Kidney (tissue), 14 donors: ENCODE results near the gene NLRC5. TPM values are rescaled to one million over a fixed set of nuclear protein-coding genes. Genes with fewer than 3 reads are reported as not detected.

ENCODE experiments used
- DNase-seq, 5 donors: peaks; one replicate each; pipeline ENCODE4 v3.0.0-alpha.2; 2013 to 2020
- FAIRE-seq: peaks from 2 replicates; lab custom pipeline; 2012; peaks lifted over from hg19 to GRCh38; lab: Jason Lieb, UNC
- H3K27ac ChIP-seq, 2 donors: one replicate each; pipeline ENCODE4 v1.7.0; 2013; ENCODE audit warnings: low read depth in 2 of 2, low read length in 2 of 2, inconsistent platforms in 1 of 2
- H3K27me3 ChIP-seq: one replicate; pipeline ENCODE4 v1.7.1; 2013; ENCODE audit warnings: low read length, inconsistent platforms; ENCODE audit not compliant: control insufficient read depth, insufficient read depth
- H3K36me3 ChIP-seq, 3 donors: one replicate each; pipeline versions ENCODE4 v1.7.0 to v1.7.1; 2013; ENCODE audit warnings: low read length in 3 of 3, control low read depth in 1 of 3, inconsistent platforms in 1 of 3; ENCODE audit not compliant: insufficient read depth in 3 of 3, control insufficient read depth in 2 of 3
- H3K4me1 ChIP-seq, 3 donors: one replicate each; pipeline versions ENCODE4 v1.7.0 to v1.7.1; 2013; ENCODE audit warnings: low read length in 3 of 3, inconsistent platforms in 1 of 3, low read depth in 1 of 3; ENCODE audit not compliant: control insufficient read depth in 2 of 3, insufficient read depth in 2 of 3
- H3K4me3 ChIP-seq, 3 donors: one replicate each; pipeline versions ENCODE4 v1.7.0 to v1.8.1; 2013; ENCODE audit warnings: low read length in 3 of 3, control low read depth in 1 of 3, inconsistent platforms in 1 of 3
- H3K9ac ChIP-seq, 3 donors: one replicate each; pipeline versions ENCODE4 v1.7.0 to v1.7.1; 2013; ENCODE audit warnings: low read length in 3 of 3, control low read depth in 1 of 3, inconsistent platforms in 1 of 3
- H3K9me3 ChIP-seq, 3 donors: one replicate each; pipeline versions ENCODE4 v1.7.0 to v1.7.1; 2013; ENCODE audit warnings: low read length in 3 of 3, control low read depth in 1 of 3, inconsistent platforms in 1 of 3; ENCODE audit not compliant: control insufficient read depth in 2 of 3, insufficient read depth in 1 of 3
- intact Hi-C: fragments of 100-400 bp; cut with DNase I; formaldehyde crosslinking; loops from one replicate; pipeline ENCODE4 v1.11.1; 2022
- polyA plus RNA-seq: library from polyadenylated mRNA; stranded (reverse); fragments of 350-450 nt; fragmentation: Illumina TruSeq; extraction: RNeasy Lipid Tissue Mini Kit (QIAGEN cat#74804); gene quantifications from one replicate; pipeline ENCODE4 v1.2.3, GENCODE V29; 2014; ENCODE audit warnings: low read depth, low replicate concordance; ENCODE audit not compliant: insufficient read depth
- total RNA-seq: library from RNA; stranded (reverse); fragmentation: NEBNext Ultra II Directional; extraction: Animal tissue kit (Norgen Biotek cat#: 25700); gene quantifications from one replicate; pipeline ENCODE4 v1.2.1, GENCODE V29; 2021
- TF ChIP-seq, protein P1 (sequence below): IDR thresholded peaks from 3 replicates; pipeline ENCODE4 v1.5.1; 2012; ENCODE audit warnings: mild to moderate bottlenecking, moderate library complexity, borderline replicate concordance; ENCODE audit not compliant: insufficient read depth; ENCODE audit errors: extremely low read depth
- donor health status: control.
- donor health status: control.
- donor health status: control.
- donor health status: control.
- donor health status: control.
- donor health status: DM: yes; HTN: yes; CAD: no.
- donor health status: Normal renal cell carcinoma (clear cell type).

Gene NLRC5
- total and polyA plus RNA-seq, 2 donors from 2014 or later: 7.1 to 55.6 TPM

DNA sequence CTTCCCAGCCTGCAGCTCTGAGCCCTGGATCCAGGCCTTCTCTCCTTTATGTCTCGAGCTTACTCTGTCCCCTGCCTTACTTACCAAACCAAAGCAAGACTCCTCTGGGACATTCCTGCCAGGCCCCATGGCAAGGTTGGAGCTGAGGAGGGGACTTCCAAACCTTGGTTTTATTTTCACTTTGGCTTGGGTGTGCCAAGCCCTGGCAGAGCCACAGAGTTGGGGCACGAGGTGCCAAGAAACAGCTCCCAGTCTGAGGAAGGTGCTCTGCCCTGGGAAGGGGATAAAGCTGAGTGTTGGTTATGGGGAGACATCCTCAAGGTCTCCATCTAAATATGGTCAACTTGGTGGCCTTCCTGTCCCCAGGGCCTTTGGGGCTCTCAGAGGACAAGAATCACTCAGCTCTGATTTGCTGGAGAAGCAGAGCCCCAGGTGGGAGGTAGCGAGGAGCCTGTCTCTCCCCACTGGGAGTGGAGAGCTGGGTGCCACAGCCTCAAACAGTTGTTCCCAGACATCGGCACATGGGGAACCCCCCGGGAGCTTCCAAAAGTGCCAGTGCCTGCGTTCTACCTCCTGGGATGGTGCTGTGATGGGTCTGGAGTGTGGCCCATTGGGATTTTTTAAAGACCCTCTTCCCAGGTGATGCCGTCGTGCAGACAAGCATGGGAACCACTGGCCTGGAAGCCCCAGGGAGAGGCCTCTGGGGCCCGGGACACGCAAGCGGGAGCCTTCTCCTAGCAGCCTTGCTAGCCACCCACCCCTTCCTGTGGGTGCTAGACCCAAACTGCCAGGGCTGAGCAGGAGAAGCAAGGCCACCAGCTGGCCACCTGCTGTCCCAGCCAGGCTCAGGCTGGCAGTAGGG lies 10.3 kb downstream of the NLRC5 start:
- Histone ChIP-seq H3K27ac (peak overlapping the region in 1 of 2 donors; percentile 59), H3K9me3 (no peaks in the 10 kb centered on the region), H3K4me3 (no peak overlapping the region), H3K27me3 (no peaks in the 10 kb centered on the region), H3K36me3 (no peaks in the 10 kb centered on the region), H3K9ac (no peak overlapping the region), H3K4me1 (peaks cover 0 to 9% (median 0%) of the 10 kb centered on the region in 3 donors)
- TF ChIP-seq, protein P1, sequence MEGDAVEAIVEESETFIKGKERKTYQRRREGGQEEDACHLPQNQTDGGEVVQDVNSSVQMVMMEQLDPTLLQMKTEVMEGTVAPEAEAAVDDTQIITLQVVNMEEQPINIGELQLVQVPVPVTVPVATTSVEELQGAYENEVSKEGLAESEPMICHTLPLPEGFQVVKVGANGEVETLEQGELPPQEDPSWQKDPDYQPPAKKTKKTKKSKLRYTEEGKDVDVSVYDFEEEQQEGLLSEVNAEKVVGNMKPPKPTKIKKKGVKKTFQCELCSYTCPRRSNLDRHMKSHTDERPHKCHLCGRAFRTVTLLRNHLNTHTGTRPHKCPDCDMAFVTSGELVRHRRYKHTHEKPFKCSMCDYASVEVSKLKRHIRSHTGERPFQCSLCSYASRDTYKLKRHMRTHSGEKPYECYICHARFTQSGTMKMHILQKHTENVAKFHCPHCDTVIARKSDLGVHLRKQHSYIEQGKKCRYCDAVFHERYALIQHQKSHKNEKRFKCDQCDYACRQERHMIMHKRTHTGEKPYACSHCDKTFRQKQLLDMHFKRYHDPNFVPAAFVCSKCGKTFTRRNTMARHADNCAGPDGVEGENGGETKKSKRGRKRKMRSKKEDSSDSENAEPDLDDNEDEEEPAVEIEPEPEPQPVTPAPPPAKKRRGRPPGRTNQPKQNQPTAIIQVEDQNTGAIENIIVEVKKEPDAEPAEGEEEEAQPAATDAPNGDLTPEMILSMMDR: no peak
- intact Hi-C loops: no loop called here
- no peak for FAIRE-seq
- no peak for DNase-seq

DNA sequence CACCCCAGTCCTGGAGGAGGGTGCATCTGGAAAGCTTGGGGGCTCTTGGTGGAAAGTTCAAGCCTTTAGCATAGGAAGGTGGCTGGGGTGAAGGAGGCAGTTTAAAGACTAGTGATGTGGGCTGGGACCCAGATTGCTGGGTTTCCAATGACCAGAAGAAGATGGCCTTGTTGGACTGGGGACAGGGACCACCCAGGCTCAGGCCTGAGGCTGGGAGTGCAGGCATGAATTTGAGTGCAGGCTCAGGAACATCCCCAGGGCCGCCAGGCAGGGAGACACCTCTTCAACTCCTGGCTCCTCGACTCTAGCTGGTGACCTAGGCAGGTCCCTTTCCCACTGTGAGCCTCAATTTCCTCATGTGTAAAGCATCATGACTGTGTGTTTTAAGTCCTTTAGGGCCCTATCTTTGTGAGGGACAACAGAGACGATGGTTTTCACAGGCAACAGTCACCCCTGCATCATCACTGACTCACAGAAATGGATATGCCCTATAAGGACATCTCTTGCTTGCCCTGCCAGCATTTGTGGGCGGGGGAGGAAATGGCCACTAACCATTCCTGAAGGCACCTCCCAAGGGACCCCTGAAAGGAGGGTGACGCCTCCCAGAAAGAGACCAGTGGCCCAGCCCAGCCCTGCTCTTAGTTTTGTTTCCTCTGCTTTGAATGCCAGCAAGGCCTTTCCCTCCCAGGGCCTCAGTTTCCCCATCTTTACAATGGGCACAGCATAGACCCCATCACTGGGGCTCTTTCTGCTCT lies 11.1 kb downstream of the NLRC5 start:
- Histone ChIP-seq H3K4me3 (no peak overlapping the region), H3K9me3 (no peaks in the 10 kb centered on the region), H3K27me3 (no peaks in the 10 kb centered on the region), H3K36me3 (no peaks in the 10 kb centered on the region), H3K4me1 (peaks cover 0 to 9% (median 0%) of the 10 kb centered on the region in 3 donors), H3K9ac (no peak overlapping the region), H3K27ac (peak overlapping the region; percentile 51 to 59)
- TF ChIP-seq, protein P1: no peak
- DNase-seq (peak in 1 of 5 donors; percentile 79), FAIRE-seq (no peak)
- intact Hi-C loops: no loop called here

DNA sequence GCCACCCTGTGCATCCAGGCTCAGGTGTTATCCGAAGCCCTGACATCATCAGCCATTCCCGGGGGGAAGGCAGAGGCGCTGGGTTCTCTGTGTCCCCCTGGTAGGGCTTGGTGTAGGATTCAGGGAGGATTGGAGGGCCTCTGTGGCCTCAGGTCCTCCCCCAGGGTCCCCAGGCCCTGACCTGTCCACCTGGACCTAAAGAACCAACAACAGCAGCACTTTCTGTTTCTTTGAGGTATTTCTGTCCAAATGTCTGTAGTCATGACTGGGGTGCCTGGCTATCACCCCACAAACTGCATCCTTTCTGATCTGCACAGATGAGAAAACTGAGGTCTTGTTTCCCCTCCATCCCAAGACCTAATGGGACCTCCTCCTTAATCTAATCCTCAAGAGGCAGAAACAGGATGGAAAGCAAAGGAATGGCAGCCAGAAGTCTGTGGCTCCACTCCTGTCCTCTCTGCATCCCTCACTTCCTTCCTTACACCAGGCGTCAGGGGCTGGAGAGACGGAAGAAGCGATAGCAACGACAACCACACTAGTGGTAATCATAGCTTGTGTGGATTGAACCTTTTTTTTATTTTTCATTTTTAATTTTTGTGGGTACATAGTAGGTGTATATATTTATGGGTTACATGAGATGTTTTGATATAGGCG lies 11.8 kb downstream of the NLRC5 start:
- H3K9me3 ChIP-seq: no peaks in the 10 kb centered on the region
- intact Hi-C loops: no loop called here
- no peak overlapping the region for H3K9ac ChIP-seq
- FAIRE-seq (no peak), DNase-seq (no peak)
- H3K27ac ChIP-seq: peak overlapping the region in 1 of 2 donors; percentile 59
- H3K4me3 ChIP-seq: no peak overlapping the region
- H3K4me1 ChIP-seq: peaks cover 0 to 9% (median 0%) of the 10 kb centered on the region in 3 donors
- H3K27me3 ChIP-seq: no peaks in the 10 kb centered on the region
- TF ChIP-seq, protein P1: no peak
- no peaks in the 10 kb centered on the region for H3K36me3 ChIP-seq
